Neural cell (in vitro differentiated cells): ENCODE results near the gene COLQ. TPM values are rescaled to one million over a fixed set of nuclear protein-coding genes. Genes with fewer than 3 reads are reported as not detected.

ENCODE experiments used
- H2AFZ ChIP-seq: fragments of 200-600, 300-800 bp; sonication (generic), shearing (Covaris generic); 2 replicates; pipeline ENCODE4 v1.6.0; 2014; ENCODE audit warnings: low read depth, mild to moderate bottlenecking, antibody characterized with exemption, low read length, moderate library complexity
- H3F3A ChIP-seq: fragments of 200-600 bp; shearing (Covaris generic); 2 replicates; pipeline ENCODE4 v1.6.1; 2016; ENCODE audit warnings: mild to moderate bottlenecking, moderate library complexity, mixed read lengths, antibody characterized with exemption, low read length; ENCODE audit not compliant: insufficient read depth, poor library complexity, severe bottlenecking
- H3K27ac ChIP-seq: fragments of 200-600, 300-800 bp; sonication (generic), shearing (Covaris generic); 2 replicates; pipeline ENCODE4 v1.5.1; 2014; ENCODE audit warnings: mild to moderate bottlenecking, low read length, moderate library complexity
- H3K27me3 ChIP-seq: fragments of 300-800, 200-600 bp; sonication (generic), shearing (Covaris generic); 2 replicates; pipeline ENCODE4 v1.6.0; 2014; ENCODE audit warnings: mild to moderate bottlenecking, low read depth, low read length, moderate library complexity; ENCODE audit not compliant: insufficient read depth
- H3K36me3 ChIP-seq: fragments of 300-800, 200-600 bp; sonication (generic), shearing (Covaris generic); 2 replicates; pipeline ENCODE4 v1.5.1; 2014; ENCODE audit warnings: mild to moderate bottlenecking, antibody characterized with exemption, low read length, moderate library complexity; ENCODE audit not compliant: insufficient read depth
- H3K4me2 ChIP-seq: fragments of 300-800, 200-600 bp; sonication (generic), shearing (Covaris generic); 2 replicates; pipeline ENCODE4 v1.6.0; 2014; ENCODE audit warnings: mild to moderate bottlenecking, low read length
- H3K4me3 ChIP-seq: fragments of 300-800, 200-600 bp; sonication (generic), shearing (Covaris generic); 2 replicates; pipeline ENCODE4 v1.5.1; 2014; ENCODE audit warnings: mild to moderate bottlenecking, low read length, moderate library complexity
- H3K79me2 ChIP-seq: fragments of 200-600 bp; shearing (Covaris generic); replicated peaks from 2 replicates; pipeline ENCODE4 v1.6.0; 2014; ENCODE audit warnings: mild to moderate bottlenecking, low read length, moderate library complexity; ENCODE audit not compliant: insufficient read depth
- H3K9ac ChIP-seq: fragments of 300-800, 200-600 bp; sonication (generic), shearing (Covaris generic); 2 replicates; pipeline ENCODE4 v1.6.1; 2016; ENCODE audit warnings: mild to moderate bottlenecking, low read length, mixed read lengths
- H3K9me2 ChIP-seq: fragments of 200-600 bp; shearing (Covaris generic); 2 replicates; pipeline ENCODE4 v1.6.1; 2016; ENCODE audit warnings: mild to moderate bottlenecking, low read length, mixed read lengths; ENCODE audit not compliant: insufficient read depth
- H3K9me3 ChIP-seq: fragments of 200-600, 300-800 bp; sonication (generic), shearing (Covaris generic); 2 replicates; pipeline ENCODE4 v1.6.1; 2016; ENCODE audit warnings: mild to moderate bottlenecking, mixed run types, low read length, moderate library complexity, mixed read lengths
- H4K20me1 ChIP-seq: fragments of 200-600 bp; shearing (Covaris generic); 2 replicates; pipeline ENCODE4 v1.6.1; 2016; ENCODE audit warnings: mild to moderate bottlenecking, mixed run types; ENCODE audit not compliant: insufficient read depth
- EP300 ChIP-seq: fragments of 450-650 bp; conservative IDR thresholded peaks from 2 replicates; pipeline ENCODE4 v1.6.1; 2014; ENCODE audit warnings: antibody characterized with exemption, mild to moderate bottlenecking, moderate library complexity; ENCODE audit not compliant: poor library complexity, severe bottlenecking
- EZH2 ChIP-seq: fragments of 200-600, 300-800 bp; shearing (Covaris generic), sonication (generic); IDR thresholded peaks from 2 replicates; pipeline ENCODE4 v1.6.1; 2014; ENCODE audit warnings: antibody characterized with exemption, low read length, borderline replicate concordance, mild to moderate bottlenecking; ENCODE audit not compliant: insufficient read depth, poor library complexity, severe bottlenecking
- MXI1 ChIP-seq: fragments of 450-650 bp; conservative IDR thresholded peaks from 2 replicates; pipeline ENCODE4 v1.6.1; 2014; ENCODE audit warnings: antibody characterized with exemption, mild to moderate bottlenecking; ENCODE audit not compliant: poor library complexity, severe bottlenecking
- POLR2AphosphoS5 ChIP-seq: IDR thresholded peaks from 2 replicates; pipeline ENCODE4 v1.6.1; 2012
- RAD21 ChIP-seq: fragments of 450-650 bp; conservative IDR thresholded peaks from 2 replicates; pipeline ENCODE4 v1.6.1; 2014; ENCODE audit warnings: antibody characterized with exemption, mild to moderate bottlenecking, moderate library complexity
- SMC3 ChIP-seq: fragments of 450-650 bp; conservative IDR thresholded peaks from 2 replicates; pipeline ENCODE4 v1.6.1; 2014; ENCODE audit warnings: antibody characterized with exemption, mild to moderate bottlenecking, moderate library complexity; ENCODE audit not compliant: poor library complexity
- TAF1 ChIP-seq: IDR thresholded peaks from 2 replicates; pipeline ENCODE4 v1.6.1; 2012; ENCODE audit warnings: low read depth
- polyA plus RNA-seq: library from polyadenylated mRNA; depleted of rRNA; stranded (reverse); fragments of >200 nt; gene quantifications from 2 replicates; pipeline ENCODE4 v1.2.3, GENCODE V29; 2014
- TF ChIP-seq, protein P1 (sequence below): IDR thresholded peaks from 2 replicates; pipeline ENCODE4 v1.6.1; 2012; ENCODE audit warnings: borderline replicate concordance
- TF ChIP-seq, protein P2 (sequence below): fragments of 450-650 bp; IDR thresholded peaks from 2 replicates; pipeline ENCODE4 v1.5.1; 2014; ENCODE audit warnings: antibody characterized with exemption, mild to moderate bottlenecking, moderate library complexity; ENCODE audit not compliant: poor library complexity, severe bottlenecking

Gene COLQ
- polyA plus RNA-seq, 1 donor from 2014 or later, result 9.5 TPM

- H3K27me3 ChIP-seq, result no peaks in the 10 kb centered on the region
- H3K27ac ChIP-seq, result no peak overlapping the region
- TF ChIP-seq, protein P1, sequence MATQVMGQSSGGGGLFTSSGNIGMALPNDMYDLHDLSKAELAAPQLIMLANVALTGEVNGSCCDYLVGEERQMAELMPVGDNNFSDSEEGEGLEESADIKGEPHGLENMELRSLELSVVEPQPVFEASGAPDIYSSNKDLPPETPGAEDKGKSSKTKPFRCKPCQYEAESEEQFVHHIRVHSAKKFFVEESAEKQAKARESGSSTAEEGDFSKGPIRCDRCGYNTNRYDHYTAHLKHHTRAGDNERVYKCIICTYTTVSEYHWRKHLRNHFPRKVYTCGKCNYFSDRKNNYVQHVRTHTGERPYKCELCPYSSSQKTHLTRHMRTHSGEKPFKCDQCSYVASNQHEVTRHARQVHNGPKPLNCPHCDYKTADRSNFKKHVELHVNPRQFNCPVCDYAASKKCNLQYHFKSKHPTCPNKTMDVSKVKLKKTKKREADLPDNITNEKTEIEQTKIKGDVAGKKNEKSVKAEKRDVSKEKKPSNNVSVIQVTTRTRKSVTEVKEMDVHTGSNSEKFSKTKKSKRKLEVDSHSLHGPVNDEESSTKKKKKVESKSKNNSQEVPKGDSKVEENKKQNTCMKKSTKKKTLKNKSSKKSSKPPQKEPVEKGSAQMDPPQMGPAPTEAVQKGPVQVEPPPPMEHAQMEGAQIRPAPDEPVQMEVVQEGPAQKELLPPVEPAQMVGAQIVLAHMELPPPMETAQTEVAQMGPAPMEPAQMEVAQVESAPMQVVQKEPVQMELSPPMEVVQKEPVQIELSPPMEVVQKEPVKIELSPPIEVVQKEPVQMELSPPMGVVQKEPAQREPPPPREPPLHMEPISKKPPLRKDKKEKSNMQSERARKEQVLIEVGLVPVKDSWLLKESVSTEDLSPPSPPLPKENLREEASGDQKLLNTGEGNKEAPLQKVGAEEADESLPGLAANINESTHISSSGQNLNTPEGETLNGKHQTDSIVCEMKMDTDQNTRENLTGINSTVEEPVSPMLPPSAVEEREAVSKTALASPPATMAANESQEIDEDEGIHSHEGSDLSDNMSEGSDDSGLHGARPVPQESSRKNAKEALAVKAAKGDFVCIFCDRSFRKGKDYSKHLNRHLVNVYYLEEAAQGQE, result no peak
- no peak for TF ChIP-seq EZH2
- TF ChIP-seq MXI1, result no peak
- no peak for TF ChIP-seq EP300
- TF ChIP-seq POLR2AphosphoS5, result no peak
- TF ChIP-seq SMC3, result no peak
- TF ChIP-seq, protein P2, sequence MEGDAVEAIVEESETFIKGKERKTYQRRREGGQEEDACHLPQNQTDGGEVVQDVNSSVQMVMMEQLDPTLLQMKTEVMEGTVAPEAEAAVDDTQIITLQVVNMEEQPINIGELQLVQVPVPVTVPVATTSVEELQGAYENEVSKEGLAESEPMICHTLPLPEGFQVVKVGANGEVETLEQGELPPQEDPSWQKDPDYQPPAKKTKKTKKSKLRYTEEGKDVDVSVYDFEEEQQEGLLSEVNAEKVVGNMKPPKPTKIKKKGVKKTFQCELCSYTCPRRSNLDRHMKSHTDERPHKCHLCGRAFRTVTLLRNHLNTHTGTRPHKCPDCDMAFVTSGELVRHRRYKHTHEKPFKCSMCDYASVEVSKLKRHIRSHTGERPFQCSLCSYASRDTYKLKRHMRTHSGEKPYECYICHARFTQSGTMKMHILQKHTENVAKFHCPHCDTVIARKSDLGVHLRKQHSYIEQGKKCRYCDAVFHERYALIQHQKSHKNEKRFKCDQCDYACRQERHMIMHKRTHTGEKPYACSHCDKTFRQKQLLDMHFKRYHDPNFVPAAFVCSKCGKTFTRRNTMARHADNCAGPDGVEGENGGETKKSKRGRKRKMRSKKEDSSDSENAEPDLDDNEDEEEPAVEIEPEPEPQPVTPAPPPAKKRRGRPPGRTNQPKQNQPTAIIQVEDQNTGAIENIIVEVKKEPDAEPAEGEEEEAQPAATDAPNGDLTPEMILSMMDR, result no peak
- no peak for TF ChIP-seq TAF1
- no peak for TF ChIP-seq RAD21
- no peaks in the 10 kb centered on the region for H3K9me2 ChIP-seq
- no peaks in the 10 kb centered on the region for H3F3A ChIP-seq
- no peak overlapping the region for H3K4me2 ChIP-seq
- H3K9me3 ChIP-seq, result no peaks in the 10 kb centered on the region
- H3K79me2 ChIP-seq, result no peaks in the 10 kb centered on the region
- H3K36me3 ChIP-seq, result no peaks in the 10 kb centered on the region
- H3K4me3 ChIP-seq, result no peak overlapping the region
- no peak overlapping the region for H2AFZ ChIP-seq
- no peak overlapping the region for H3K9ac ChIP-seq
- no peaks in the 10 kb centered on the region for H4K20me1 ChIP-seq
Observed at GRCh38 chr3:15453501-15453900, 68.0 kb downstream of the COLQ start.

DNA sequence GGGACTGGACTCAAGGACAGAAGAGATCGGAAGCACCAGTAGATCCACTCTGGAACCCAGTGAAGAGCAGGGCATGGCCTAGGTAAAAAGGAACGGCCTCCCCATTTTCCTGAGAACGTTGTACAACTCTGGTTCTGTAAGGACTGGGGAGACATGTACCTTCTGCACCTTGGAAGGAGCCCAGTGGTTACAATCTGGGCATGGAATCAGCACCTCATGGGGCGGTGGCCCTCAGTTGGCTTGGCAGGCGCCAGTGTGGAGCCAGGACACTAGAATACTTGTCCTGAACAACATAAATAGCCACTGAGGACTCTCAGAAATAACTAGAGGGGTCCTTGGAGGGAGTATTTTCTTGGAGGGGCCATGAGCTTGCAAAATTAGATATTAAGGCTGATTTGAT, 68.5 kb downstream of the COLQ start:
- Histone ChIP-seq H3K9ac (no peak overlapping the region), H3K27ac (no peak overlapping the region), H3K4me2 (no peak overlapping the region), H3F3A (no peaks in the 10 kb centered on the region), H3K79me2 (no peaks in the 10 kb centered on the region), H3K4me3 (no peak overlapping the region), H2AFZ (no peak overlapping the region), H3K36me3 (no peaks in the 10 kb centered on the region), H3K9me2 (no peaks in the 10 kb centered on the region), H3K27me3 (no peaks in the 10 kb centered on the region), H4K20me1 (no peaks in the 10 kb centered on the region), H3K9me3 (no peaks in the 10 kb centered on the region)
- TF ChIP-seq MXI1 (no peak), EZH2 (no peak), POLR2AphosphoS5 (no peak), EP300 (no peak), TAF1 (no peak), SMC3 (no peak), RAD21 (no peak)
- TF ChIP-seq, protein P2, result no peak
- TF ChIP-seq, protein P1, result no peak
